OCI-LY3 (cell line): ENCODE data around the gene ANGEL1.

Source experiments
- CTCF ChIP-seq: fragments of 200-600, 300-600 bp; sonication (generic); IDR thresholded peaks from 2 replicates; pipeline ENCODE4 v1.5.1; 2014; ENCODE audit warnings: antibody characterized with exemption, low read length, low read depth
- EZH2phosphoT487 ChIP-seq: fragments of 200-600 bp; shearing (Covaris generic); IDR thresholded peaks from 2 replicates; pipeline ENCODE4 v1.6.1; 2018; ENCODE audit warnings: antibody characterized with exemption, mixed run types, low read depth

- TF ChIP-seq CTCF (no peak), EZH2phosphoT487 (no peak)
These were observed 41.2 kb downstream of the ANGEL1 start for GRCh38 chr14:76771437-76771980.
